WI38 (cell line): ENCODE measurements around the gene PAX4.

Experiments used
- H3K4me3 ChIP-seq: 2 replicates; pipeline ENCODE4 v1.5.1; 2011; ENCODE audit warnings: low read depth, mild to moderate bottlenecking, control low read depth, low read length
- TF ChIP-seq, protein P1 (sequence below): IDR thresholded peaks from 2 replicates; pipeline ENCODE4 v1.5.1; 2012; ENCODE audit warnings: low read depth, mild to moderate bottlenecking, control low read depth, low read length

Gene PAX4

DNA sequence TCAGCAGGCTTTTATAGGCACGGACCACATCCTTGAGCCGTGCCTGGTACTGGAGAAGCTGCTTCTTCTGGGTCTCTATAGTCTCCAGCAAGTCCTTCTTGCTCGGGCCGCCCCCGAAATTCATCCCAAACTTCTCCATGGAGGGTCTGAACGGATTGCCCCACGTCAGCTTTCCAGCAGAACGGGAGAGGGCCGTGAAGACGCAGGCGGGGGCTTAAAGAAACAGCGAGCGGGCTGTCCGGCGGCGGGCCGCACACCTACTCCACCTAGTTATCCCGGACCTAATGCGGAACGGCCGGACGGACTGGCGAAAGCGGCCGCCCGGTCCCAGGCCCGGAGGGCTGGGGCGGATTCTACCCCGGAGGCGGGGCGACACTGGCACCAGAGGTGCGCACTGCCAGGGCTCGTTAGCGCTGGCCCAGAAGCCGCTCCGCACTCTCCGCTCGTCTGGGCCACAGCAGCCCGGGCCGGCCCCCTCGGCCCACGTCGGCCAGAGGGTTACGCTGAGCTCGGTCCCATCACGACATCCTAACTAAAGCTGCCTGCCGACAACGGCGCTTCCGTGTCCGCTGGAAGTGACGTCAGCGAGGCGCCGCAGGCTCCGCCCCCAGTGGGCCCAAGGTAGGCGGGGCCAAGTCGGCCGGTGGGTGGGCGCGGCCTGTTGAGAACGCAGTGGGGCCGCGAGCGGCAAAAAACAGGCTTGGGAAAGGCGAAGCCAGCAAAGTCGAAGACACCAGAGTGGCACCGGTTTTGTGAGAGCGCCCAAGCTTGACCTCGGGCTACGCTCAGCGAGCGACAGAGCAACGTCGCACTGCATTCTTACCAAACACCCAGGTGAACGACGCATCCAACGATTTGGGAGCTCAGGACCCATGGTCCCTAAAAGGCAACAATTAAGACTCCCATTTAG, 32.6 kb downstream of the PAX4 start, which contains the start of gene GCC1:
Gene GCC1, minus strand, starts transcription at position 553 of the 910 bp plus-strand sequence. Its CDS starts 414 bp downstream, at position 139.
- H3K4me3 ChIP-seq, result peak within 1 kb of the TSS; percentile 91
- TF ChIP-seq, protein P1, sequence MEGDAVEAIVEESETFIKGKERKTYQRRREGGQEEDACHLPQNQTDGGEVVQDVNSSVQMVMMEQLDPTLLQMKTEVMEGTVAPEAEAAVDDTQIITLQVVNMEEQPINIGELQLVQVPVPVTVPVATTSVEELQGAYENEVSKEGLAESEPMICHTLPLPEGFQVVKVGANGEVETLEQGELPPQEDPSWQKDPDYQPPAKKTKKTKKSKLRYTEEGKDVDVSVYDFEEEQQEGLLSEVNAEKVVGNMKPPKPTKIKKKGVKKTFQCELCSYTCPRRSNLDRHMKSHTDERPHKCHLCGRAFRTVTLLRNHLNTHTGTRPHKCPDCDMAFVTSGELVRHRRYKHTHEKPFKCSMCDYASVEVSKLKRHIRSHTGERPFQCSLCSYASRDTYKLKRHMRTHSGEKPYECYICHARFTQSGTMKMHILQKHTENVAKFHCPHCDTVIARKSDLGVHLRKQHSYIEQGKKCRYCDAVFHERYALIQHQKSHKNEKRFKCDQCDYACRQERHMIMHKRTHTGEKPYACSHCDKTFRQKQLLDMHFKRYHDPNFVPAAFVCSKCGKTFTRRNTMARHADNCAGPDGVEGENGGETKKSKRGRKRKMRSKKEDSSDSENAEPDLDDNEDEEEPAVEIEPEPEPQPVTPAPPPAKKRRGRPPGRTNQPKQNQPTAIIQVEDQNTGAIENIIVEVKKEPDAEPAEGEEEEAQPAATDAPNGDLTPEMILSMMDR, result no peak

DNA sequence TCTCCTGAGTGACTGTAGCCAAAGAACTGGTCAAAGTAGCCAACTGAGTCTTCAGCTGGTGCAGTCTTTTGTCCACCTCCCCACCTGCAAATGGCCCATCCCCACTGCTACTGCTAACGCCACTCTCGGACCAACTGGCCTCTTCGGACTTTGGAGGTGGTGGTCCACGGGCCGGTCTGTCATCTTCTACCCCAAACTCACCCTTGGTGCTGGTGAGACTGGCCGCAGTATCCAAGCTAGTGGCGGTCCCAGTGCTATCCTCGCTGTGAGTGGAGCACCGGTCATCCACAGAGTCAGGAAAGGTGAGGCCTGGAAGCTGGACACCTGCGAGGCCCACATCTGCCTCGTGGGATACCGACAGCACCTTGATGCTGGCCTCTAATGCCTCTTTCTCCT, 33.3 kb downstream of the PAX4 start:
- TF ChIP-seq, protein P1, result no peak
- H3K4me3 ChIP-seq, result peak overlapping the region; percentile 91

DNA sequence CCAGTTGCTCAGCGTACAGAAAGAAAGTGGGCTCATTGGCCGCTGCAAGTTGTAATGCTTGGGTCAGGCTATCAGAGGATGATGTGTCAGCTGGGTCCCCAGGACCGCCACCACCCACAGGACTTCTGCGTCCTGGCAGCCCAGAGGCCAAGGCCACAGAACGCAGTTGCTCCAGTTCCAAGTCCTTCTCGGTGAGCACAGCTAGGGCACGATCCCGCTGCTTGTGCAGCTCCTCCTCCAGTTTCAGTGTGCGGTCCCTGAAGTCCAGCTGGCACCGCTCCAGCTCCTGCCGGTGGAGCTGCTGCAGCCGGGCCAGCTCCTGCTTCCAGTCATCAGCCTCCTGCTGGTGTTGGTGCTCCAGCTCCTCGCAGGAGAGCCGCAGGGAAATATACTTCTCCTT, 35.6 kb downstream of the PAX4 start:
- TF ChIP-seq, protein P1, result no peak
- H3K4me3 ChIP-seq, result no peak overlapping the region

DNA sequence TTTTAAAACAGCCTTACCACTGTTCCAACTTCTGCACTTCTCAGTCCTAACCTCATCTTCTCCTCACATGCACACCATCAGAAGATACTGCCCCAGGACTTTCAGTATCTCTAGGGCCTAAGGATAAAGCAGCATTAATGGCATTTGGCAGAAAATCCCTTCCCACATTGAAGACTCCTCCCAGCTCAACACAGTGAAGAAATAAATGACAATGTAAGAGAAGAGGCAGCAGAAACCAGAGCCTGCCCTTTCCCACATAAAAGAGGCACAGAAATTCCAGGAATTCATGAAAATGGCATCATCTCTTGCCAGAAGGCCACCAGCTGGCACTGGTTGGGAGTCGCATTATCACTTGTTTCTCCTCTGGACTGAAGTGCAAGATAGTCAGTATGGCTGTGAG, 36.2 kb downstream of the PAX4 start:
- TF ChIP-seq, protein P1, result no peak
- no peak overlapping the region for H3K4me3 ChIP-seq

DNA sequence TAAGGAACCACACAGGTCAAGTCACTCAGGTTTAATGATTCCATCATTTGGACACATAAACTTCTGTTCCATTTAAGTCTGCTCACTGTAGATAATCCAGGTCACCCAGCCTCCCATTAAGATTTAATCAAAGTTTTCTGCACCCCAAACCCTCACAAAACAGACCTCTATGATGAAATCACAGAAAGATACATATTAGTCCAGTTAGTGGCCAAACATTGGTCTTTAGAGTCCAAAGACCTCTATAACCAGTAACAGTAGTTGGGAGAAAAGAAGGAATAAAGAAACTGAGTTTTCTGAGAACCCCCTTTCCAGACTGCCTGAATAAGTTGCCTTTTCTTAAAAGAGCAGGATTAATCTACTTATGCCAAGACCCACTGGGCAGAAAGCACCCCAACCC, 37.3 kb downstream of the PAX4 start:
- TF ChIP-seq, protein P1, result no peak

DNA sequence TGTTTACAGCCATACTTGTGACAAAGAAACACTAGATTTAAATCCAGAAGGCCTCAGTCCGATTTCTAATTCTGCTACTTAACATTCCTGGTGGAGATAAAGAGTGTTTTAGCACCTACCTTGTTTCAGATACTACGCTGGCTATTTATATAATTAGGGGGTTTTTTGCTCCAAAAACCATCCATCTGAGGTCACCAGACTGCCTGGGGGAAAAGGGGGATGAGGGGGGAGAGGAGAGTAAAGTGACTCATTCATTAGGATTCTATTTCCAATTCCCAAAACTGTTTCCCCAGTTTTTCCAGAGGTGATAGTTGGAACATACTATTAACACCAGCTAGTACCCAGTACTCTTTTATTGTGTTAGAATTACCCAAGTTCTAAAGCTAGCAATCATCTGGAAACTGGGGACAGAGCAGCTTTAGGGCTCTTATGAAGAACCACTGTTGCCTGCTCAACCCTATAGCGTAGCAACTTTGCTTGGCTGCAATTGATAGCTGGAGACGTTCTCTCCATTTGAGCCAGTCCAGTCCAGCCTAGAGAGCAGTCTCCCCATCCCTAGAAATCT, 39.1 kb downstream of the PAX4 start:
- H3K4me3 ChIP-seq, result no peak overlapping the region
- TF ChIP-seq, protein P1, result no peak

More for the DNA sequence above, 37.3 kb downstream of the PAX4 start:
- no peak overlapping the region for H3K4me3 ChIP-seq
